ENCODE measurements around the gene IL3RA.
"Not testable (repeated sequence)": the region's sequence is repeated elsewhere in the genome, so short reads cannot be mapped to it uniquely, and the experiment has no call there.

IL3RA gene

DNA sequence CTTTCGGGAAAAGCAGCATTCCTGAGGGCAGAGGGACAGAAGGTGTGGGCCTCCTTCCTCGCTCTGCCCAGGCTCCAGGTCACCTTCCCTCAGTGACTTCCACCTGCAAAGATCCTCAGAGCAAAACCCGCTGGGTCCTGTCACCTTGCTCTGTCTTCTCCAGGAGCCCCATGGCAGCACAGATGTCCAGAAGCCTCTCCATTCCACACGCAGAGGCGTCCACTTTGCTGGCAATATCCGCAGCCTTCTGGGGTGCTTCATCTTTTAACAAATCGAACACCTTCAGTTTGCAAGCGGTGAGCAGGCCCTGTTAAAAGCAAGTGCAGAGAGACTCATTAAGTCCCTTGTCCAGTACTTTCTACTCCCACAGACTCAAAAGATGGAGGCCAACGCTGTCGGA, 88.8 kb downstream of the IL3RA start:
- no peak overlapping the region for H3K27ac ChIP-seq
- TF ChIP-seq ZFX (IDR thresholded peaks at IDR 0.05; ENCODE audit: borderline replicate concordance), result no peak
- TF ChIP-seq, protein P1, sequence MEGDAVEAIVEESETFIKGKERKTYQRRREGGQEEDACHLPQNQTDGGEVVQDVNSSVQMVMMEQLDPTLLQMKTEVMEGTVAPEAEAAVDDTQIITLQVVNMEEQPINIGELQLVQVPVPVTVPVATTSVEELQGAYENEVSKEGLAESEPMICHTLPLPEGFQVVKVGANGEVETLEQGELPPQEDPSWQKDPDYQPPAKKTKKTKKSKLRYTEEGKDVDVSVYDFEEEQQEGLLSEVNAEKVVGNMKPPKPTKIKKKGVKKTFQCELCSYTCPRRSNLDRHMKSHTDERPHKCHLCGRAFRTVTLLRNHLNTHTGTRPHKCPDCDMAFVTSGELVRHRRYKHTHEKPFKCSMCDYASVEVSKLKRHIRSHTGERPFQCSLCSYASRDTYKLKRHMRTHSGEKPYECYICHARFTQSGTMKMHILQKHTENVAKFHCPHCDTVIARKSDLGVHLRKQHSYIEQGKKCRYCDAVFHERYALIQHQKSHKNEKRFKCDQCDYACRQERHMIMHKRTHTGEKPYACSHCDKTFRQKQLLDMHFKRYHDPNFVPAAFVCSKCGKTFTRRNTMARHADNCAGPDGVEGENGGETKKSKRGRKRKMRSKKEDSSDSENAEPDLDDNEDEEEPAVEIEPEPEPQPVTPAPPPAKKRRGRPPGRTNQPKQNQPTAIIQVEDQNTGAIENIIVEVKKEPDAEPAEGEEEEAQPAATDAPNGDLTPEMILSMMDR (IDR thresholded peaks at IDR 0.05), result no peak

GRCh38 chrX:1426321-1426720, 89.7 kb downstream of the IL3RA start:
- not testable (repeated sequence) for H3K27ac ChIP-seq

GRCh38 chrX:1427756-1428155, 91.2 kb downstream of the IL3RA start:
- no peak for TF ChIP-seq ZFX (IDR thresholded peaks at IDR 0.05; ENCODE audit: borderline replicate concordance)
- TF ChIP-seq, protein P1 (IDR thresholded peaks at IDR 0.05), result no peak
- H3K27ac ChIP-seq, result no peak overlapping the region

GRCh38 chrX:1430451-1430850, 93.9 kb downstream of the IL3RA start:
- TF ChIP-seq, protein P1 (IDR thresholded peaks at IDR 0.05), result no peak
- no peak for TF ChIP-seq ZFX (IDR thresholded peaks at IDR 0.05; ENCODE audit: borderline replicate concordance)
- no peak overlapping the region for H3K27ac ChIP-seq

Measured in 22Rv1 (cell line).